Measurements from ENCODE around the gene ARHGEF10L. TPM values are rescaled to one million over a fixed set of nuclear protein-coding genes. Genes with fewer than 3 reads are reported as not detected.

Gene ARHGEF10L
- total RNA-seq, 4 donors from 2014 or later = 30.0 to 61.4 (median 44.7) TPM

GRCh38 chr1:17615959-17616358 is 76.5 kb downstream of the ARHGEF10L start:
- no peaks in the 10 kb centered on the region for H3K9me3 ChIP-seq
- H3K27ac ChIP-seq = peak overlapping the region in 3 of 4 donors; percentile 3 to 93 (median 33)
- H3K4me3 ChIP-seq = no peak overlapping the region
- TF ChIP-seq CTCF (IDR thresholded peaks at IDR 0.05) (no peak), POLR2A (IDR thresholded peaks at IDR 0.05) (no peak)
- no peak for DNase-seq
- no peaks in the 10 kb centered on the region for H3K27me3 ChIP-seq
- intact Hi-C loops (cut with DNase I) = no loop called here
- H3K4me1 ChIP-seq = peaks cover 0 to 24% (median 5%) of the 10 kb centered on the region in 3 donors
- 93% methylated on average over 8 of the region's 17 CpGs; no CpG with 5 or more reads in 1 of the 2 donors for WGBS, 2 donors
- peaks cover 0 to 100% (median 0%) of the 10 kb centered on the region in 3 donors for H3K36me3 ChIP-seq

GRCh38 chr1:17616731-17617279 is 77.3 kb downstream of the ARHGEF10L start:
- no peak for DNase-seq
- intact Hi-C loops (cut with DNase I) = no loop called here
- Histone ChIP-seq H3K27me3 (no peaks in the 10 kb centered on the region), H3K4me1 (peaks cover 0 to 24% (median 5%) of the 10 kb centered on the region in 3 donors), H3K4me3 (no peak overlapping the region), H3K27ac (peak overlapping the region in 3 of 4 donors; percentile 82 to 93 (median 86)), H3K9me3 (no peaks in the 10 kb centered on the region), H3K36me3 (peaks cover 0 to 100% (median 3%) of the 10 kb centered on the region in 3 donors)
- TF ChIP-seq POLR2A (IDR thresholded peaks at IDR 0.05) (no peak), CTCF (IDR thresholded peaks at IDR 0.05) (no peak)
- WGBS, 2 donors = 89 to 93% methylated on average over 12 of the region's 12 CpGs

GRCh38 chr1:17617787-17618557 is 78.5 kb downstream of the ARHGEF10L start:
- Histone ChIP-seq H3K36me3 (peaks cover 2 to 100% (median 11%) of the 10 kb centered on the region in 3 donors), H3K9me3 (no peaks in the 10 kb centered on the region), H3K4me1 (peaks cover 0 to 27% (median 5%) of the 10 kb centered on the region in 3 donors), H3K27me3 (no peaks in the 10 kb centered on the region), H3K4me3 (peak overlapping the region in 3 of 4 donors; percentile 15 to 52 (median 34)), H3K27ac (peak overlapping the region; percentile 64 to 93 (median 84))
- TF ChIP-seq CTCF (IDR thresholded peaks at IDR 0.05) (no peak), POLR2A (IDR thresholded peaks at IDR 0.05) (peak in 2 of 4 donors; percentile 38 to 53)
- WGBS, 2 donors = 50 to 86% methylated on average over 4 to 11 of the region's 27 CpGs
- intact Hi-C loops (cut with DNase I) = no loop called here
- DNase-seq = no peak

GRCh38 chr1:17618558-17619247 is 79.2 kb downstream of the ARHGEF10L start:
- H3K4me1 ChIP-seq = peaks cover 0 to 34% (median 5%) of the 10 kb centered on the region in 3 donors
- DNase-seq = no peak
- intact Hi-C loops (cut with DNase I) = no loop called here
- H3K4me3 ChIP-seq = peak overlapping the region in 3 of 4 donors; percentile 15 to 52 (median 34)
- peaks cover 4 to 100% (median 13%) of the 10 kb centered on the region in 3 donors for H3K36me3 ChIP-seq
- no peaks in the 10 kb centered on the region for H3K9me3 ChIP-seq
- 59 to 67% methylated on average over 8 to 11 of the region's 19 CpGs for WGBS, 2 donors
- TF ChIP-seq CTCF (IDR thresholded peaks at IDR 0.05) = no peak
- TF ChIP-seq POLR2A (IDR thresholded peaks at IDR 0.05) = no peak
- no peaks in the 10 kb centered on the region for H3K27me3 ChIP-seq
- peak overlapping the region; percentile 64 to 93 (median 84) for H3K27ac ChIP-seq
